ENCODE measurements around the gene RALGAPA2.

GRCh38 chr20:20551409-20551808 is 161.0 kb downstream of the RALGAPA2 start:
- TF ChIP-seq CTCF (IDR thresholded peaks at IDR 0.05): no peak
- no peak for TF ChIP-seq POLR2A (IDR thresholded peaks at IDR 0.05)
- TF ChIP-seq POLR2AphosphoS5 (IDR thresholded peaks at IDR 0.05): no peak
